Prostate gland (tissue), 2 donors: ENCODE data around the gene LSM12. TPM values are rescaled to one million over a fixed set of nuclear protein-coding genes. Genes with fewer than 3 reads are reported as not detected.

Experiments
- DNase-seq: peaks from one replicate; pipeline ENCODE4 v3.0.0-alpha.2; 2019; ENCODE audit warnings: low spot score
- H3K27ac ChIP-seq, 2 donors: fragments of 200-600 bp; sonication (generic); 2 replicates each; pipeline ENCODE4 v1.5.1; 2017 to 2019
- H3K27me3 ChIP-seq: fragments of 200-600 bp; sonication (generic); replicated peaks from 2 replicates; pipeline ENCODE4 v1.5.1; 2019; ENCODE audit not compliant: insufficient read depth
- H3K36me3 ChIP-seq, 2 donors: fragments of 200-600 bp; sonication (generic); 1 replicate in 1 of 2; 2 replicates in 1 of 2; pipeline versions ENCODE4 v1.5.1 to v1.8.1; 2017 to 2019
- H3K4me1 ChIP-seq: fragments of 200-600 bp; sonication (generic); replicated peaks from 2 replicates; pipeline ENCODE4 v1.5.1; 2019
- H3K4me3 ChIP-seq, 2 donors: fragments of 200-600 bp; sonication (generic); 2 replicates each; pipeline ENCODE4 v1.5.1; 2017 to 2019
- H3K9me3 ChIP-seq: fragments of 200-600 bp; sonication (generic); 2 replicates; pipeline ENCODE4 v1.5.1; 2017
- CTCF ChIP-seq, 4 experiments: fragments of 200-600 bp in 2 of 4; fragments of 450-650 bp in 2 of 4; sonication (generic) in 2 of 4; IDR thresholded peaks; 1 replicate in 3 of 4; 2 replicates in 1 of 4; pipeline ENCODE4 v1.5.1; 2016 to 2019; ENCODE audit warnings: antibody characterized with exemption in 4 of 4, mild to moderate bottlenecking in 2 of 4, moderate library complexity in 2 of 4
- POLR2A ChIP-seq: fragments of 450-650 bp; IDR thresholded peaks from one replicate; pipeline ENCODE4 v1.6.1; 2016; ENCODE audit warnings: antibody characterized with exemption, mild to moderate bottlenecking
- POLR2AphosphoS5 ChIP-seq: sonication (generic); formaldehyde crosslinking; IDR thresholded peaks from one replicate; pipeline ENCODE4 v1.6.1; 2017; ENCODE audit warnings: antibody characterized with exemption
- WGBS: methylation state at CpG from one replicate; pipeline ENCODE4 v1.1.5; 2018; 5-methylcytosine and 5-hydroxymethylcytosine counted together
- intact Hi-C: fragments of 100-400 bp; cut with DNase I; formaldehyde crosslinking; loops from one replicate; pipeline ENCODE4 v1.14.2; 2022
- total RNA-seq, 2 donors: library from RNA; depleted of rRNA; stranded (reverse); fragments of >200 nt; gene quantifications; one replicate each; pipeline ENCODE4 v1.1.0, GENCODE V29; 2016

LSM12 gene
- total RNA-seq, 2 donors from 2014 or later, result 30.0 to 45.2 TPM

GRCh38 chr17:44006272-44006597 lies 60.2 kb downstream of the LSM12 start:
- Histone ChIP-seq H3K4me1 (peaks cover 20% of the 10 kb centered on the region), H3K27ac (peak overlapping the region; percentile 62 to 64), H3K36me3 (no peaks in the 10 kb centered on the region), H3K9me3 (no peaks in the 10 kb centered on the region), H3K4me3 (peak overlapping the region; percentile 35 to 56), H3K27me3 (peaks cover 3% of the 10 kb centered on the region)
- intact Hi-C loops, result no loop called here
- DNase-seq, result no peak
- WGBS, result 5% methylated on average over 21 of the region's 21 CpGs
- TF ChIP-seq POLR2A (no peak), POLR2AphosphoS5 (no peak), CTCF (IDR thresholded peaks at IDR 0.05) (no peak)

- 12% methylated on average over 28 of the region's 59 CpGs for WGBS
- H3K4me3 ChIP-seq, result peak overlapping the region; percentile 35 to 56
- H3K27ac ChIP-seq, result peak overlapping the region in 1 of 2 donors; percentile 64
- H3K4me1 ChIP-seq, result peaks cover 17% of the 10 kb centered on the region
- peaks cover 3% of the 10 kb centered on the region for H3K27me3 ChIP-seq
- no peaks in the 10 kb centered on the region for H3K36me3 ChIP-seq
- no peaks in the 10 kb centered on the region for H3K9me3 ChIP-seq
- intact Hi-C loops, result no loop called here
- TF ChIP-seq POLR2A (no peak), POLR2AphosphoS5 (no peak), CTCF (IDR thresholded peaks at IDR 0.05) (peak in 2 of 4 experiments; percentile 9 to 30)
- no peak for DNase-seq
Observed at GRCh38 chr17:44005527-44006271, 60.8 kb downstream of the LSM12 start.

- Histone ChIP-seq H3K36me3 (no peaks in the 10 kb centered on the region), H3K4me3 (peak overlapping the region; percentile 35 to 56), H3K9me3 (no peaks in the 10 kb centered on the region), H3K4me1 (peaks cover 17% of the 10 kb centered on the region), H3K27ac (no peak overlapping the region), H3K27me3 (peaks cover 3% of the 10 kb centered on the region)
- intact Hi-C loops, result loop anchor here (5.0 kb wide), 1 partner anchor 63 kb away; the partner anchor contains the start of gene PPY
- DNase-seq, result no peak
- WGBS, result 15% methylated on average over 31 of the region's 71 CpGs
- TF ChIP-seq POLR2A (no peak), POLR2AphosphoS5 (no peak), CTCF (IDR thresholded peaks at IDR 0.05) (no peak)
Observed at GRCh38 chr17:44004761-44005526, 61.5 kb downstream of the LSM12 start.

- Histone ChIP-seq H3K4me1 (peaks cover 17% of the 10 kb centered on the region), H3K36me3 (no peaks in the 10 kb centered on the region), H3K4me3 (peak within 1 kb of the TSS; percentile 35 to 56), H3K27me3 (peaks cover 3% of the 10 kb centered on the region), H3K9me3 (no peaks in the 10 kb centered on the region), H3K27ac (peak within 1 kb of the TSS in 1 of 2 donors; percentile 64)
- DNase-seq, result no peak
- intact Hi-C loops, result loop anchor here (5.0 kb wide), 1 partner anchor 62 kb away; the partner anchor contains the start of gene PPY
- no peak for TF ChIP-seq POLR2AphosphoS5
- TF ChIP-seq CTCF (IDR thresholded peaks at IDR 0.05), result no peak
- no peak for TF ChIP-seq POLR2A
- 10% methylated on average over 24 of the region's 25 CpGs for WGBS
Observed at GRCh38 chr17:44004077-44004760, 62.3 kb downstream of the LSM12 start, which contains the start of gene NAGS. NAGS (plus strand) TSS chr17:44004622; CDS start chr17:44004664, 42 bp downstream.
